ENCODE data around the gene GNPAT. TPM values are rescaled to one million over a fixed set of nuclear protein-coding genes. Genes with fewer than 3 reads are reported as not detected.

The GNPAT gene
- total RNA-seq, 1 donor from 2014 or later = 68.5 TPM

DNA sequence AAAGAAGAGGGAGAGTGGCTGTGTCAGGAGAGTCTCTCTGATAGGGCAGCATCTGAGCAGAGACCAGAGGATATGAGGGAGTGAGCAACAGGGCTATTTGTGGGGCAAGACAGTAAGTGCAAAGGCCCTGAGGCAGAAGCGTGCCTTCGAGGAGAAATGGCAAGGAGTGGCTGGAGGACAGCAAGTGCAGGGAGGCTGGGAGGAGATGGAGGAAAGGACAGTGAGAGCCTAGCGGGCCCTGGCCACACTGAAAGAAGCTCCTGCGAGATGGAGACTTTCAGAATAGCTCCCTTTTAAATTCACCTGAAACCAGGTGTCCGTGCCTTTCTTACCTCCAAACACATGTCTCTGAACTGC is 71.4 kb downstream of the GNPAT start:
- DNase-seq (ENCODE audit: low spot score in 2 of 2) = no peak
- no peak for FAIRE-seq

- FAIRE-seq (no peak), DNase-seq (ENCODE audit: low spot score in 2 of 2) (no peak)
These were observed 72.6 kb downstream of the GNPAT start for GRCh38 chr1:231313661-231314060.

- no peak for FAIRE-seq
- DNase-seq (ENCODE audit: low spot score in 2 of 2) = no peak
These were observed 74.9 kb downstream of the GNPAT start for GRCh38 chr1:231315887-231316286.

- DNase-seq (ENCODE audit: low spot score in 2 of 2) = no peak
- no peak for FAIRE-seq
These were observed 76.4 kb downstream of the GNPAT start for GRCh38 chr1:231317306-231318014.

GRCh38 chr1:231318015-231318355 is 77.0 kb downstream of the GNPAT start:
- no peak for DNase-seq (ENCODE audit: low spot score in 2 of 2)
- no peak for FAIRE-seq

- no peak for DNase-seq (ENCODE audit: low spot score in 2 of 2)
- no peak for FAIRE-seq
These were observed 77.6 kb downstream of the GNPAT start for GRCh38 chr1:231318568-231318967.

DNA sequence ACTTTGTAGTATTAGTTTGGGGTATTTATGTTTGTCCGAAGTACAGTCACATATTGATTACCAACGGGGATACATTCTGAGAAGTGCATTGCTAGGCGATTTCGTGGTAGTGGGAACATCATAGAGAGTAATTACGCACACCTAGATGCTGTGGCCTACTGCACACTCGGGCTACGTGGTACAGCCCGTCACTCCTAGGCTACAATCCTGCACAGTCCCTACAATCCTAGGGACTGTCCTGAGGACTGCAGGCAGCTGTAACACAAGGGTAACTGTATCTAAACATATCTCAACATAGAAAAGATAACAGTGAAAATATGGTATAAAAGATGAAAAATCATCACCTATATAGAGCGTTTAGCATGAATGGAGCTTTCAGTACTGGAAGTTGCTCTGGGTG is 78.1 kb downstream of the GNPAT start:
- FAIRE-seq (no peak), DNase-seq (ENCODE audit: low spot score in 2 of 2) (no peak)

- no peak for FAIRE-seq
- DNase-seq (ENCODE audit: low spot score in 2 of 2) = no peak
These were observed 82.0 kb downstream of the GNPAT start for GRCh38 chr1:231322880-231323530.

- no peak for FAIRE-seq
- no peak for DNase-seq (ENCODE audit: low spot score in 2 of 2)
These were observed 83.6 kb downstream of the GNPAT start for GRCh38 chr1:231324660-231325059.

- FAIRE-seq = no peak
These were observed 85.2 kb downstream of the GNPAT start for GRCh38 chr1:231326248-231326647.

More at GRCh38 chr1:231326248-231326647, 85.2 kb downstream of the GNPAT start:
- DNase-seq (ENCODE audit: low spot score in 2 of 2) = no peak

Small RNAs within 50 kb of the gene (small RNA-seq; reads per million reads assigned to genes)
- not detected for gene RNA5SP80

Other genes starting within 250 kb of the GNPAT start
- gene FAM89A, start 201.0 kb upstream of the GNPAT start, total RNA-seq = 2.9 TPM
- gene TRIM67, start 79.2 kb upstream of the GNPAT start, total RNA-seq = 24.1 TPM
- 48.9 TPM for gene EXOC8, start 96.6 kb downstream of the GNPAT start, total RNA-seq
- gene SPRTN, start 97.1 kb downstream of the GNPAT start, total RNA-seq = 14.3 TPM
- gene EGLN1, start 181.1 kb downstream of the GNPAT start, total RNA-seq = 91.3 TPM

All from frontal cortex (tissue), 4 donors.